HCT116 (cell line): Measurements from ENCODE around the gene BRD2. TPM values are rescaled to one million over a fixed set of nuclear protein-coding genes. Genes with fewer than 3 reads are reported as not detected.

ENCODE experiments used
- ATAC-seq: fragments of 200-7000 bp; cut with Tn5 transposase; 2 replicates; pipeline ENCODE4 v1.9.1; 2020; ENCODE audit warnings: mild to moderate bottlenecking, moderate library complexity
- BruUV-seq: library from RNA; stranded (reverse); fragments of 400-500 nt; replicated peaks from 2 replicates; lab custom pipeline; 2021; lab: Mats Ljungman, UMichigan
- CTCF ChIA-PET: fragments of 300-600 bp; sonication (Branson Sonifier 250); formaldehyde crosslinking; loops from one replicate; lab custom pipeline; 2021; ENCODE audit warnings: antibody characterized with exemption; lab: Charles Lee
- POLR2A ChIA-PET: fragments of 300-600, 350-600 bp; sonication (Branson Sonifier 250); formaldehyde crosslinking; loops from one replicate; lab custom pipeline; 2021; ENCODE audit warnings: antibody characterized with exemption; lab: Charles Lee
- RAD21 ChIA-PET, 2 experiments: fragments of 300-600 bp; sonication (Branson Sonifier 250); formaldehyde crosslinking; loops; one replicate each; lab custom pipeline; 2023; ENCODE audit warnings: low total read pairs in 2 of 2; ENCODE audit not compliant: uncharacterized antibody in 2 of 2, unreplicated experiment in 2 of 2, low non-redundant PET in 1 of 2; lab: Charles Lee
- DNase-seq: peaks from one replicate; pipeline ENCODE4 v3.0.0-alpha.2; 2010; ENCODE audit warnings: low read depth, low spot score
- H2AFZ ChIP-seq: fragments of 200-600 bp; shearing (Covaris generic), sonication (generic); 2 replicates; pipeline ENCODE4 v1.6.1; 2017; ENCODE audit warnings: low read depth, mixed run types, mixed read lengths, antibody characterized with exemption, low read length; ENCODE audit not compliant: poor library complexity, severe bottlenecking
- H3K27ac ChIP-seq: 2 replicates; pipeline ENCODE4 v1.5.1; 2012; ENCODE audit warnings: low read depth, low read length
- H3K27me3 ChIP-seq: fragments of 200-600 bp; sonication (generic); 2 replicates; pipeline ENCODE4 v1.6.1; 2016; ENCODE audit warnings: mixed run types, low read length, mixed read lengths; ENCODE audit not compliant: insufficient read depth
- H3K36me3 ChIP-seq, 2 experiments: fragments of 200-500 bp in 1 of 2; fragments of 200-600 bp in 1 of 2; sonication (Bioruptor generic) in 1 of 2; sonication (generic) in 1 of 2; 2 replicates each; pipeline versions ENCODE4 v1.5.1 to v1.6.1; 2014 to 2016; ENCODE audit warnings: low read length in 2 of 2, inconsistent platforms in 1 of 2, mixed read lengths in 1 of 2, mixed run types in 1 of 2; ENCODE audit not compliant: insufficient read depth in 2 of 2, control insufficient read depth in 1 of 2
- H3K4me1 ChIP-seq, 2 experiments: fragments of 200-600 bp in 1 of 2; sonication (generic) in 1 of 2; 2 replicates each; pipeline versions ENCODE4 v1.5.1 to v1.6.1; 2012 to 2017; ENCODE audit warnings: low read length in 2 of 2, inconsistent platforms in 1 of 2, mild to moderate bottlenecking in 1 of 2, mixed read lengths in 1 of 2, mixed run types in 1 of 2, moderate library complexity in 1 of 2; ENCODE audit not compliant: insufficient read depth in 2 of 2, control insufficient read depth in 1 of 2
- H3K4me2 ChIP-seq: fragments of 200-600 bp; sonication (generic); 2 replicates; pipeline ENCODE4 v1.6.1; 2017; ENCODE audit warnings: mixed run types, low read length, mixed read lengths
- H3K4me3 ChIP-seq, 2 experiments: fragments of 200-600 bp in 1 of 2; sonication (generic) in 1 of 2; replicated peaks in 1 of 2; 2 replicates each; pipeline ENCODE4 v1.5.1; 2011 to 2016; ENCODE audit warnings: low read length in 2 of 2, control low read depth in 1 of 2, low read depth in 1 of 2, mild to moderate bottlenecking in 1 of 2, mixed read lengths in 1 of 2, mixed run types in 1 of 2
- H3K79me2 ChIP-seq: fragments of 200-600 bp; sonication (generic); 2 replicates; pipeline ENCODE4 v1.6.1; 2017; ENCODE audit warnings: mild to moderate bottlenecking, mixed run types, low read length, moderate library complexity, mixed read lengths; ENCODE audit not compliant: insufficient read depth
- H3K9ac ChIP-seq: fragments of 200-600 bp; sonication (generic); 2 replicates; pipeline ENCODE4 v1.6.1; 2016; ENCODE audit warnings: low read length, mixed read lengths
- H3K9me2 ChIP-seq: fragments of 200-600 bp; sonication (generic), shearing (Covaris generic); 2 replicates; pipeline ENCODE4 v1.6.1; 2017; ENCODE audit warnings: mixed run types, mild to moderate bottlenecking, moderate library complexity; ENCODE audit not compliant: insufficient read depth
- H3K9me3 ChIP-seq, 2 experiments: fragments of 200-500 bp in 1 of 2; fragments of 200-600 bp in 1 of 2; sonication (Bioruptor generic) in 1 of 2; sonication (generic) in 1 of 2; 2 replicates each; pipeline ENCODE4 v1.6.1; 2014 to 2017; ENCODE audit warnings: low read length in 2 of 2, mixed read lengths in 2 of 2, inconsistent platforms in 1 of 2, low read depth in 1 of 2, mild to moderate bottlenecking in 1 of 2, mixed run types in 1 of 2, moderate library complexity in 1 of 2; ENCODE audit not compliant: control insufficient read depth in 1 of 2, insufficient read depth in 1 of 2
- H4K20me1 ChIP-seq: fragments of 200-600 bp; sonication (generic), shearing (Covaris generic); 2 replicates; pipeline ENCODE4 v1.6.1; 2017; ENCODE audit warnings: mixed run types, mild to moderate bottlenecking, moderate library complexity; ENCODE audit not compliant: insufficient read depth
- CBX3 ChIP-seq: IDR thresholded peaks from 2 replicates; pipeline ENCODE4 v1.6.1; 2012; ENCODE audit warnings: low read depth
- CEBPB ChIP-seq: IDR thresholded peaks from 2 replicates; pipeline ENCODE4 v1.6.1; 2012; ENCODE audit warnings: low read depth
- ELF1 ChIP-seq: IDR thresholded peaks from 2 replicates; pipeline ENCODE4 v1.6.1; 2012; ENCODE audit warnings: low read depth, borderline replicate concordance
- EZH2phosphoT487 ChIP-seq: fragments of 200-600 bp; IDR thresholded peaks from 2 replicates; pipeline ENCODE4 v1.6.1; 2018; ENCODE audit warnings: antibody characterized with exemption, borderline replicate concordance
- FOSL1 ChIP-seq: IDR thresholded peaks from 2 replicates; pipeline ENCODE4 v1.6.1; 2012; ENCODE audit warnings: low read depth
- JUND ChIP-seq: IDR thresholded peaks from 2 replicates; pipeline ENCODE4 v1.6.1; 2012
- POLR2A ChIP-seq: IDR thresholded peaks from 2 replicates; pipeline ENCODE4 v1.7.0; 2011; ENCODE audit warnings: borderline replicate concordance; ENCODE audit not compliant: insufficient read depth, insufficient read length; ENCODE audit errors: extremely low read depth
- POLR2AphosphoS5 ChIP-seq: IDR thresholded peaks from 2 replicates; pipeline ENCODE4 v1.6.1; 2011; ENCODE audit warnings: mild to moderate bottlenecking, low read depth, low read length, moderate library complexity
- SIN3A ChIP-seq: IDR thresholded peaks from 2 replicates; pipeline ENCODE4 v1.6.1; 2012; ENCODE audit warnings: low read depth
- SP1 ChIP-seq: IDR thresholded peaks from 2 replicates; pipeline ENCODE4 v1.6.1; 2012; ENCODE audit warnings: low read depth
- SRF ChIP-seq: IDR thresholded peaks from 2 replicates; pipeline ENCODE4 v1.6.1; 2012; ENCODE audit warnings: low read depth
- TCF7L2 ChIP-seq: IDR thresholded peaks from 2 replicates; pipeline ENCODE4 v1.7.0; 2011; ENCODE audit warnings: borderline replicate concordance, inconsistent platforms; ENCODE audit not compliant: insufficient read depth, insufficient read length; ENCODE audit errors: extremely low read depth
- ZFX ChIP-seq: fragments of 450-650 bp; IDR thresholded peaks from 2 replicates; pipeline ENCODE4 v1.6.1; 2017
- intact Hi-C: fragments of 100-400 bp; cut with micrococcal nuclease; formaldehyde crosslinking; loops from 2 replicates; pipeline ENCODE4 v1.10.0; 2022
- total RNA-seq: library from RNA; stranded (reverse); gene quantifications from one replicate; pipeline ENCODE4 v1.2.1, GENCODE V29; 2021; ENCODE audit not compliant: unreplicated experiment
- TF ChIP-seq, protein P1 (sequence below): IDR thresholded peaks from 2 replicates; pipeline ENCODE4 v1.6.1; 2011; ENCODE audit warnings: mild to moderate bottlenecking, low read length, moderate library complexity; ENCODE audit not compliant: insufficient replicate concordance; ENCODE audit errors: extremely low read depth
- TF ChIP-seq, protein P2 (sequence below): IDR thresholded peaks from 2 replicates; pipeline ENCODE4 v1.6.1; 2012; ENCODE audit warnings: low read depth
- TF ChIP-seq, protein P3 (sequence below): IDR thresholded peaks from 2 replicates; pipeline ENCODE4 v1.6.1; 2012
- TF ChIP-seq, protein P4 (sequence below): IDR thresholded peaks from 2 replicates; pipeline ENCODE4 v1.6.1; 2012

BRD2 gene
- total RNA-seq, 1 experiment from 2014 or later, result 260 TPM

DNA sequence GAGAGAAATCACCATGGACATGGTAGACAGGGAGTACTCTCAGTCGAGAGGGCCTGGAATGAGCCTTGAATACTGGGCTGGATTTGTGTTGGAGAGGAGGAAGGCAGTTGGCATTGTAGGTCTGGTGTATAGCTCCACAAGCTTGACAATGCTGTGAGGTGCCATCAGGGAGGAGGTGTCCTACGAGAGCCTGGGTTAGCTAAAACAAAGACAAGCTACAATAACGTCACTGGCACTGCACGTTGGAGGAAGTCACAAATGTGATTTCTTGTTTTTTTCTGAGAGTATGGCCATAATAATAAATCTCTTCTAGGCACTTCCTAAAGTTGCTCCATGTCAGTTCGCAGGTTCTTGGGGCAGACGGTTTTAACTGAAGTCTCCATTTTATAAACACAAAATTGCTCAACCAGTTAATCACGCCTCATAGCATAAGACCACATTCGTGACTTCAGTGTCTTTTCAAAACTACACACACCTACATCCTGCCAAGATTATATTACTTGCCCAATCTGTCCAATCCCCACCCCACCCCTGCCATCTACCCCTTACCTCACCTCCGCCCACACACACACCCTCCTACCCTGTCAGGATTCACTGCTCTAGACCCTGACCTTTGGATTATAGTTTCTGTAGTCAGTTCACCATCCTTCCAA, 23.2 kb upstream of the BRD2 start (continued):
- TF ChIP-seq FOSL1 (no peak), CEBPB (no peak), SIN3A (no peak), JUND (no peak), EZH2phosphoT487 (no peak), SRF (no peak), TCF7L2 (no peak), SP1 (no peak)
- TF ChIP-seq, protein P1, sequence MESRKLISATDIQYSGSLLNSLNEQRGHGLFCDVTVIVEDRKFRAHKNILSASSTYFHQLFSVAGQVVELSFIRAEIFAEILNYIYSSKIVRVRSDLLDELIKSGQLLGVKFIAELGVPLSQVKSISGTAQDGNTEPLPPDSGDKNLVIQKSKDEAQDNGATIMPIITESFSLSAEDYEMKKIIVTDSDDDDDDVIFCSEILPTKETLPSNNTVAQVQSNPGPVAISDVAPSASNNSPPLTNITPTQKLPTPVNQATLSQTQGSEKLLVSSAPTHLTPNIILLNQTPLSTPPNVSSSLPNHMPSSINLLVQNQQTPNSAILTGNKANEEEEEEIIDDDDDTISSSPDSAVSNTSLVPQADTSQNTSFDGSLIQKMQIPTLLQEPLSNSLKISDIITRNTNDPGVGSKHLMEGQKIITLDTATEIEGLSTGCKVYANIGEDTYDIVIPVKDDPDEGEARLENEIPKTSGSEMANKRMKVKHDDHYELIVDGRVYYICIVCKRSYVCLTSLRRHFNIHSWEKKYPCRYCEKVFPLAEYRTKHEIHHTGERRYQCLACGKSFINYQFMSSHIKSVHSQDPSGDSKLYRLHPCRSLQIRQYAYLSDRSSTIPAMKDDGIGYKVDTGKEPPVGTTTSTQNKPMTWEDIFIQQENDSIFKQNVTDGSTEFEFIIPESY, result no peak
- TF ChIP-seq, all 23 proteins: peak for 0

DNA sequence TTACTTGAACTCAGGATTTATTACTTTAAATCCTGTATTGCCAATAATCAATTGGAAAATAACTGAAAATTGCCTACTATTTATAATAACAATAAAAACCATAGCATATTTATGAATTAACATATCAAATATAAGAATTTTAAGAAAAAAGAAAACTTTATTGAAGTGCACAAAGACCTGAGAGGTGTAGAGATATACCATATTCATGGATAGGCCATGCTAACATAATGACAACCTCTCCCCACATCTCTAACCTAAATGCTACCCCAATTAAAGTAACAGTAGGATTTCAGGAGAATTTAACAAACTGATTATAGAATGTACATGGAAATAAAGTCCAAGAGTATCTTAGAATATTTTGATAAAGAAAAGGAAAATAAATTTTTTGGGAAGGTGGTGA, 22.4 kb upstream of the BRD2 start:
- BruUV-seq, result no TSS peak
- Histone ChIP-seq H3K4me1 (peaks cover 4 to 6% of the 10 kb centered on the region in 2 experiments; a peak in 2 of 4 replicates), H3K36me3 (no peaks in the 10 kb centered on the region), H3K27me3 (no peaks in the 10 kb centered on the region), H3K79me2 (no peaks in the 10 kb centered on the region), H3K27ac (no peak overlapping the region), H3K9me2 (no peaks in the 10 kb centered on the region), H4K20me1 (no peaks in the 10 kb centered on the region), H3K9me3 (no peaks in the 10 kb centered on the region), H2AFZ (no peak overlapping the region), H3K4me2 (no peak overlapping the region), H3K9ac (no peak overlapping the region), H3K4me3 (no peak overlapping the region)
- ChIA-PET CTCF (no interaction called here), RAD21 (no interaction called here), POLR2A (no interaction called here)
- DNase-seq (no peak), ATAC-seq (no peak)
- intact Hi-C loops, result loop anchor here (5.0 kb wide), 1 partner anchor 109 kb away; the partner anchor contains the start of gene TAP2
- no peak for TF ChIP-seq POLR2AphosphoS5
- no peak for TF ChIP-seq ZFX
- no peak for TF ChIP-seq ELF1
- no peak for TF ChIP-seq SRF
- no peak for TF ChIP-seq CEBPB
- TF ChIP-seq, protein P2, sequence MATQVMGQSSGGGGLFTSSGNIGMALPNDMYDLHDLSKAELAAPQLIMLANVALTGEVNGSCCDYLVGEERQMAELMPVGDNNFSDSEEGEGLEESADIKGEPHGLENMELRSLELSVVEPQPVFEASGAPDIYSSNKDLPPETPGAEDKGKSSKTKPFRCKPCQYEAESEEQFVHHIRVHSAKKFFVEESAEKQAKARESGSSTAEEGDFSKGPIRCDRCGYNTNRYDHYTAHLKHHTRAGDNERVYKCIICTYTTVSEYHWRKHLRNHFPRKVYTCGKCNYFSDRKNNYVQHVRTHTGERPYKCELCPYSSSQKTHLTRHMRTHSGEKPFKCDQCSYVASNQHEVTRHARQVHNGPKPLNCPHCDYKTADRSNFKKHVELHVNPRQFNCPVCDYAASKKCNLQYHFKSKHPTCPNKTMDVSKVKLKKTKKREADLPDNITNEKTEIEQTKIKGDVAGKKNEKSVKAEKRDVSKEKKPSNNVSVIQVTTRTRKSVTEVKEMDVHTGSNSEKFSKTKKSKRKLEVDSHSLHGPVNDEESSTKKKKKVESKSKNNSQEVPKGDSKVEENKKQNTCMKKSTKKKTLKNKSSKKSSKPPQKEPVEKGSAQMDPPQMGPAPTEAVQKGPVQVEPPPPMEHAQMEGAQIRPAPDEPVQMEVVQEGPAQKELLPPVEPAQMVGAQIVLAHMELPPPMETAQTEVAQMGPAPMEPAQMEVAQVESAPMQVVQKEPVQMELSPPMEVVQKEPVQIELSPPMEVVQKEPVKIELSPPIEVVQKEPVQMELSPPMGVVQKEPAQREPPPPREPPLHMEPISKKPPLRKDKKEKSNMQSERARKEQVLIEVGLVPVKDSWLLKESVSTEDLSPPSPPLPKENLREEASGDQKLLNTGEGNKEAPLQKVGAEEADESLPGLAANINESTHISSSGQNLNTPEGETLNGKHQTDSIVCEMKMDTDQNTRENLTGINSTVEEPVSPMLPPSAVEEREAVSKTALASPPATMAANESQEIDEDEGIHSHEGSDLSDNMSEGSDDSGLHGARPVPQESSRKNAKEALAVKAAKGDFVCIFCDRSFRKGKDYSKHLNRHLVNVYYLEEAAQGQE, result no peak
- TF ChIP-seq POLR2A, result no peak
- TF ChIP-seq, protein P3, sequence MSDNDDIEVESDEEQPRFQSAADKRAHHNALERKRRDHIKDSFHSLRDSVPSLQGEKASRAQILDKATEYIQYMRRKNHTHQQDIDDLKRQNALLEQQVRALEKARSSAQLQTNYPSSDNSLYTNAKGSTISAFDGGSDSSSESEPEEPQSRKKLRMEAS, result no peak
- no peak for TF ChIP-seq CBX3
- TF ChIP-seq, protein P4, sequence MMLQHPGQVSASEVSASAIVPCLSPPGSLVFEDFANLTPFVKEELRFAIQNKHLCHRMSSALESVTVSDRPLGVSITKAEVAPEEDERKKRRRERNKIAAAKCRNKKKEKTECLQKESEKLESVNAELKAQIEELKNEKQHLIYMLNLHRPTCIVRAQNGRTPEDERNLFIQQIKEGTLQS, result no peak
- TF ChIP-seq TCF7L2, result no peak
- TF ChIP-seq, protein P1, result no peak
- no peak for TF ChIP-seq FOSL1
